ENCODE results near the gene HOXA9. TPM values are rescaled to one million over a fixed set of nuclear protein-coding genes. Genes with fewer than 3 reads are reported as not detected.
A peak's percentile ranks its signal among the peaks of the same experiment; 100 is the strongest.

The HOXA9 gene
- total and polyA plus RNA-seq, 2 of the 8 experiments (the other 6 are each of a cell fraction or from before 2014, with no cell fraction given) = not detected

DNA sequence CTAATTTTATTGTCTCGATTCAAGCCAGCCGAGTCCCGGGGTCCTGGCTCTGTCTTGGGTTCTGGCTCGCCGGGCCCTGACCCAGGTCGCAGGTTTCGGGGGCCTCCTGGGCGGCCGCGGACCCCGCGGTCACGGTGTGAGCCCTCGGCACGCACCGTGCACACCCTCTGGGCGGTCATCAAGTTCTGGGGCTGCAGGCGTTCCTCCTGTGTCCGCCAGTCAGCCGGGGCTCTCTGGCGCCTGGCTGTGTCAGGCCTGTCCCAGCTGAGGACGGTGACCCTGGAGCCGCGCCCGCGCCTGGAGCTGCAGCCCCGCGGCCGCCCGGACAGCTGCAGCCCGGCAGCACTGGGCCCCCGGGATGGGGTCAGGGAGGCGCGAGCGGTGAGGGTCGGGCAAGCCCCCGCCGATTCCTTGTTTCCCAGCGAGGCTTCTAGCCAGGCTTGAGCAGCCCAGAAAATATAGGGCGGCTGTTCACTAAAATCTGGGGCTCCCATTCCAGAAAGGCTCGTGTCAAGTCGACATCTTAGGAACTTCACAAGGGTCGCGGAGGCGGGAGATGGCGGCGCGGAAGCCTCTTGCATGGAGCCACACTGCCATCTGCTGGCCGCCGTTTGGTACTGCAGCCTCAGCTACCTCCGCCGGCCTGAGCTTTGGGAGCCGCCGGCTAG lies 4.7 kb downstream of the HOXA9 start (continued):
- TF ChIP-seq, protein P1, sequence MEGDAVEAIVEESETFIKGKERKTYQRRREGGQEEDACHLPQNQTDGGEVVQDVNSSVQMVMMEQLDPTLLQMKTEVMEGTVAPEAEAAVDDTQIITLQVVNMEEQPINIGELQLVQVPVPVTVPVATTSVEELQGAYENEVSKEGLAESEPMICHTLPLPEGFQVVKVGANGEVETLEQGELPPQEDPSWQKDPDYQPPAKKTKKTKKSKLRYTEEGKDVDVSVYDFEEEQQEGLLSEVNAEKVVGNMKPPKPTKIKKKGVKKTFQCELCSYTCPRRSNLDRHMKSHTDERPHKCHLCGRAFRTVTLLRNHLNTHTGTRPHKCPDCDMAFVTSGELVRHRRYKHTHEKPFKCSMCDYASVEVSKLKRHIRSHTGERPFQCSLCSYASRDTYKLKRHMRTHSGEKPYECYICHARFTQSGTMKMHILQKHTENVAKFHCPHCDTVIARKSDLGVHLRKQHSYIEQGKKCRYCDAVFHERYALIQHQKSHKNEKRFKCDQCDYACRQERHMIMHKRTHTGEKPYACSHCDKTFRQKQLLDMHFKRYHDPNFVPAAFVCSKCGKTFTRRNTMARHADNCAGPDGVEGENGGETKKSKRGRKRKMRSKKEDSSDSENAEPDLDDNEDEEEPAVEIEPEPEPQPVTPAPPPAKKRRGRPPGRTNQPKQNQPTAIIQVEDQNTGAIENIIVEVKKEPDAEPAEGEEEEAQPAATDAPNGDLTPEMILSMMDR (IDR thresholded peaks at IDR 0.05; ENCODE audit: control extremely low read depth in 1 of 3, insufficient read depth in 1 of 3, low read depth in 1 of 3, low read length in 3 of 3) = peak; percentile 83 to 99 (median 91)
- TF ChIP-seq GABPA (IDR thresholded peaks at IDR 0.05; ENCODE audit: borderline replicate concordance, insufficient read depth, low read length) (no peak), ZNF274 (IDR thresholded peaks at IDR 0.05; ENCODE audit: borderline replicate concordance, extremely low read depth, low read length) (no peak), POLR2AphosphoS5 (IDR thresholded peaks at IDR 0.05; ENCODE audit: low read depth, low read length) (no peak), SUZ12 (IDR thresholded peaks at IDR 0.05; ENCODE audit: low read length) (peak; percentile 98), CEBPB (IDR thresholded peaks at IDR 0.05; ENCODE audit: low read depth, low read length) (no peak), FOSL1 (IDR thresholded peaks at IDR 0.05; ENCODE audit: insufficient read depth, low read depth, low read length) (no peak), TAF1 (IDR thresholded peaks at IDR 0.05; ENCODE audit: low read depth, low read length) (no peak), ASH2L (IDR thresholded peaks at IDR 0.05; ENCODE audit: low read length) (no peak), RNF2 (IDR thresholded peaks at IDR 0.05; ENCODE audit: borderline replicate concordance, low read depth, low read length, missing control alignments, poor library complexity, severe bottlenecking) (peak; percentile 86), SP1 (IDR thresholded peaks at IDR 0.05; ENCODE audit: low read depth, low read length) (no peak), BCL11A (IDR thresholded peaks at IDR 0.05; ENCODE audit: low read depth in 2 of 2, low read length in 2 of 2) (no peak), POU5F1 (IDR thresholded peaks at IDR 0.05; ENCODE audit: low read depth, low read length) (no peak), SAP30 (IDR thresholded peaks at IDR 0.05; ENCODE audit: insufficient read depth, insufficient replicate concordance, low read length) (no peak), SP2 (IDR thresholded peaks at IDR 0.05; ENCODE audit: low read length) (no peak), EP300 (IDR thresholded peaks at IDR 0.05; ENCODE audit: borderline replicate concordance in 1 of 2, low read depth in 2 of 2, low read length in 2 of 2) (no peak)

All from H1 (cell line).